ENCODE data around the gene SLC6A1. TPM values are rescaled to one million over a fixed set of nuclear protein-coding genes. Genes with fewer than 3 reads are reported as not detected.

Gene SLC6A1
- total and polyA plus RNA-seq, 2 of the 13 experiments (the other 11 are each of a cell fraction or from before 2014, with no cell fraction given), result not detected

DNA sequence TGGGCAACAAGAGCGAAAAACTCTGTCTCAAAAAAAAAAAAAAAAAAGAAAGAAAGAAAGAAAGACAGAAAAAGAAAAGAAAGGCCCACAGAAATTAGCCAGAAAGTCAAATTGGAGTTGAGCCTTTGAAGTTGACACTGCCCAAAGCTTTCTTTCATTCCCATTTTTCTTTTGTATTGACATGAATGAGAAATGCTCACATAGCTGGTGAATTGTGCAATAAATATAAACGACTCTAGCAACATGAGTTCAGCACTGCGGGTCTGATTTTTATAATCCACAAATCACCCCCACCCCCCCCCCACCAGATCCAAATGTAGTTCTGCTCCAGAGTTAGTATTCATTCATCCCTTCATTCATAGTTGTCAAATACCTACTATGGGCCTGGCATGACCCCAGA lies 37.4 kb downstream of the SLC6A1 start:
- peaks cover 1 to 7% of the 10 kb centered on the region in 2 experiments; a peak in 2 of 5 replicates for H3K27me3 ChIP-seq (ENCODE audit: control insufficient read depth in 1 of 2, insufficient read depth in 2 of 2, low read length in 2 of 2)
- ChIA-PET CTCF (ENCODE audit: low intra/inter-chr PET ratio, low total read pairs) (no interaction called here), POLR2A (interaction anchor here (0.7 kb wide), 1 partner anchor 28 kb away, joined by 4 read pairs; no protein-coding TSS in a partner anchor)
- no peak overlapping the region for H3K4me2 ChIP-seq (ENCODE audit: low read depth, low read length)
- no peaks in the 10 kb centered on the region for H3K4me1 ChIP-seq (ENCODE audit: insufficient read depth, low read length)
- H4K20me1 ChIP-seq (ENCODE audit: insufficient read depth, low read length), result no peaks in the 10 kb centered on the region
- no peaks in the 10 kb centered on the region for H3K36me3 ChIP-seq (replicated peaks in 1 of 2; ENCODE audit: control insufficient read depth in 1 of 2, insufficient read depth in 2 of 2, low read length in 2 of 2)
- intact Hi-C loops (cut with micrococcal nuclease; ENCODE audit: unreplicated experiment) (no loop called here), in situ Hi-C loops (cut with HindIII; ENCODE audit: extremely low pct_ligation_motif_present, low pct_unique_long_range_greater_than_20kb) (no loop called here)
- DNase-seq (ENCODE audit: low spot score), result no peak
- no peak for FAIRE-seq
- no peak overlapping the region for H3K4me3 ChIP-seq (replicated peaks in 1 of 3; ENCODE audit: insufficient read depth in 1 of 3, low read depth in 2 of 3, low read length in 3 of 3)
- no peak for ATAC-seq
- H3K9me3 ChIP-seq (ENCODE audit: low read length), result no peaks in the 10 kb centered on the region
- TF ChIP-seq MYC (CRISPR knock-in tag; IDR thresholded peaks at IDR 0.05; ENCODE audit: borderline replicate concordance) (no peak), ZNF264 (CRISPR knock-in tag; IDR thresholded peaks at IDR 0.05) (no peak), CEBPB (IDR thresholded peaks at IDR 0.05; ENCODE audit: borderline replicate concordance, low read depth, low read length) (peak; percentile 44; the same call in 1 of the 2 replicates)
- no peak overlapping the region for H2AFZ ChIP-seq (ENCODE audit: low read length)
- 9% methylated on average over 3 of the region's 3 CpGs for WGBS (ENCODE audit: low lambda C conversion rate)
- H3K9ac ChIP-seq (ENCODE audit: insufficient read depth, low read depth, low read length), result no peak overlapping the region
- BruUV-seq (replicated peaks), result no TSS peak
- no peak overlapping the region for H3K27ac ChIP-seq (ENCODE audit: extremely low read length, insufficient read depth, low read length)
- H3K79me2 ChIP-seq (ENCODE audit: insufficient read depth, low read length), result no peaks in the 10 kb centered on the region

DNA sequence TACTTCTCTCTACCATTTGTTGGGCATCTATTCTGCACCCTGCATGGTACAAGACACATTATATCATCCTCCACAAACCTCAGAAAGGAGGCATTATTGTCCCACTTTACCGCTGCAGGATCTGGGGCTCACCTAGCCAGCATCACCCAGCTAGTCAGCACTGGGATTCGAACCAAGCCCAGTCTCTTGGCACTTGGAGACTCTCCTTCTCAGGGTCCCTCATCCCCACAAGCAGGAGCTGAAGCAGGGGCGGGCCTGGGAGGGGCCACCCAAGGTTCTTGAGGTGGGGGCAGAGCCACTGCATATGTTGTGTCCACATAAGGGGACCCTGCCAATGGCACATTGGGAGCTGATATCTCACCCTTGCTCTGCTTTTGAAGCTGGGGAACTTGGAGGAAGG lies 41.3 kb downstream of the SLC6A1 start:
- intact Hi-C loops (cut with micrococcal nuclease; ENCODE audit: unreplicated experiment) (no loop called here), in situ Hi-C loops (cut with HindIII; ENCODE audit: extremely low pct_ligation_motif_present, low pct_unique_long_range_greater_than_20kb) (no loop called here)
- POLR2A ChIA-PET, result no interaction called here
- WGBS (ENCODE audit: low lambda C conversion rate), result 0% methylated on average over 2 of the region's 3 CpGs
- DNase-seq (ENCODE audit: low spot score) (no peak), ATAC-seq (no peak), FAIRE-seq (no peak)
- Histone ChIP-seq H3K9me3 (ENCODE audit: low read length) (no peaks in the 10 kb centered on the region), H3K36me3 (replicated peaks in 1 of 2; ENCODE audit: control insufficient read depth in 1 of 2, insufficient read depth in 2 of 2, low read length in 2 of 2) (no peaks in the 10 kb centered on the region), H3K27ac (ENCODE audit: extremely low read length, insufficient read depth, low read length) (no peak overlapping the region), H3K9ac (ENCODE audit: insufficient read depth, low read depth, low read length) (no peak overlapping the region), H3K27me3 (ENCODE audit: control insufficient read depth in 1 of 2, insufficient read depth in 2 of 2, low read length in 2 of 2) (peaks cover 0 to 22% of the 10 kb centered on the region in 2 experiments; a peak in 2 of 5 replicates), H3K4me3 (replicated peaks in 1 of 3; ENCODE audit: insufficient read depth in 1 of 3, low read depth in 2 of 3, low read length in 3 of 3) (no peak overlapping the region), H3K4me2 (ENCODE audit: low read depth, low read length) (no peak overlapping the region), H3K4me1 (ENCODE audit: insufficient read depth, low read length) (no peaks in the 10 kb centered on the region), H2AFZ (ENCODE audit: low read length) (no peak overlapping the region), H4K20me1 (ENCODE audit: insufficient read depth, low read length) (no peaks in the 10 kb centered on the region), H3K79me2 (ENCODE audit: insufficient read depth, low read length) (no peaks in the 10 kb centered on the region)
- TF ChIP-seq ZNF17 (CRISPR knock-in tag; IDR thresholded peaks at IDR 0.05), result no peak
- TF ChIP-seq ERF (CRISPR knock-in tag; IDR thresholded peaks at IDR 0.05), result no peak
- TF ChIP-seq ZNF570 (CRISPR knock-in tag; IDR thresholded peaks at IDR 0.05; ENCODE audit: borderline replicate concordance), result no peak
- no peak for TF ChIP-seq CCDC6 (CRISPR knock-in tag; IDR thresholded peaks at IDR 0.05)
- TF ChIP-seq SNAI1 (CRISPR knock-in tag; IDR thresholded peaks at IDR 0.05; ENCODE audit: borderline replicate concordance), result no peak
- TF ChIP-seq FOSL1 (CRISPR knock-in tag; IDR thresholded peaks at IDR 0.05; ENCODE audit: borderline replicate concordance), result no peak
- TF ChIP-seq CREM (IDR thresholded peaks at IDR 0.05), result no peak
- TF ChIP-seq CREM (CRISPR knock-in tag; IDR thresholded peaks at IDR 0.05), result no peak
- no TSS peak for BruUV-seq (replicated peaks)
- CTCF ChIA-PET (ENCODE audit: low intra/inter-chr PET ratio, low total read pairs), result no interaction called here

Data from HepG2 (cell line).